Upper lobe of left lung (tissue), 4 donors: Measurements from ENCODE around the gene SIK3.

Experiments
- CTCF ChIP-seq, 6 experiments: fragments of 450-650 bp in 4 of 6; fragments of 200-600 bp in 2 of 6; sonication (generic) in 2 of 6; IDR thresholded peaks; one replicate each; pipeline ENCODE4 v1.5.1; 2016 to 2019; ENCODE audit warnings: antibody characterized with exemption in 6 of 6
- POLR2A ChIP-seq, 4 donors: fragments of 450-650 bp; IDR thresholded peaks; one replicate each; pipeline ENCODE4 v1.5.1; 2016 to 2017; ENCODE audit warnings: antibody characterized with exemption in 4 of 4, mild to moderate bottlenecking in 2 of 4

DNA sequence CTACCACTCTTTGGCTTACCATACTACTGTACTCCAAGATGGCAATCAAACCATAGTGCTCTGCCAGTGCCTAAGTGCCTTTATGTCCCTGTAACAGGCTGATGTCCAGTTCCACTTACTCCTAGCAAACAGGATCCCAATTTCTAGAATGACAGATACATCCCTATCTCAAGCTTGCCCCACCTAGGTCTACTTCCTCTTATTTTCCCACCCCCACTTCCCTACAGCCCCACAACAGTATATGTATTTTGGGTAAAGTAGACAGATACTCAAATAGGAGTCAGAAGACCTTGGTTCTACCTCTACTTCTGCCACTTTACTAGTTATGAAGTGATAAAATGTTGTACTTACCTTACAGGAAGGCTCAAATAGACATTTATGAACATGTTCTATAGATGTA is 24.1 kb downstream of the SIK3 start:
- TF ChIP-seq POLR2A (IDR thresholded peaks at IDR 0.05): no peak
- no peak for TF ChIP-seq CTCF (IDR thresholded peaks at IDR 0.05)
